ENCODE results near the gene HMX2.

Gene HMX2

GRCh38 chr10:123139521-123140163 lies 8.3 kb upstream of the HMX2 start:
- no peak for DNase-seq

GRCh38 chr10:123140164-123140982 lies 7.6 kb upstream of the HMX2 start:
- no peak for DNase-seq

GRCh38 chr10:123140983-123141390 lies 6.9 kb upstream of the HMX2 start:
- DNase-seq, result no peak

- no peak for DNase-seq
Measured at GRCh38 chr10:123141791-123142700, 5.9 kb upstream of the HMX2 start.

GRCh38 chr10:123142701-123143161 lies 5.2 kb upstream of the HMX2 start:
- no peak for DNase-seq

- no peak for DNase-seq
Measured at GRCh38 chr10:123143162-123143824, 4.6 kb upstream of the HMX2 start.

GRCh38 chr10:123143825-123144168 lies 4.1 kb upstream of the HMX2 start:
- no peak for DNase-seq

GRCh38 chr10:123144697-123145541 lies 3.0 kb upstream of the HMX2 start:
- no peak for DNase-seq

GRCh38 chr10:123145542-123146012 lies 2.4 kb upstream of the HMX2 start:
- no peak for DNase-seq

- no peak for DNase-seq
Measured at GRCh38 chr10:123146013-123146893, 1.7 kb upstream of the HMX2 start.

GRCh38 chr10:123146894-123147634 lies 872 bp upstream of the HMX2 start:
- no peak for DNase-seq

GRCh38 chr10:123148414-123149161 lies 652 bp downstream of the HMX2 start:
- DNase-seq, result no peak

- DNase-seq, result no peak
Measured at GRCh38 chr10:123149162-123149567, 1.2 kb downstream of the HMX2 start.

GRCh38 chr10:123149568-123150270 lies 1.8 kb downstream of the HMX2 start:
- no peak for DNase-seq

GRCh38 chr10:123150271-123150985 lies 2.5 kb downstream of the HMX2 start:
- no peak for DNase-seq

- DNase-seq, result no peak
Measured at GRCh38 chr10:123150986-123151736, 3.2 kb downstream of the HMX2 start.

- no peak for DNase-seq
Measured at GRCh38 chr10:123151737-123152135, 3.8 kb downstream of the HMX2 start.
